GM04504 (cell line): ENCODE data around the gene KCNIP4.
"Not testable (repeated sequence)": the region's sequence is repeated elsewhere in the genome, so short reads cannot be mapped to it uniquely, and the experiment has no call there.

Experiments
- DNase-seq: peaks from one replicate; pipeline ENCODE4 v3.0.0-alpha.2; 2012; ENCODE audit warnings: low read depth

Gene KCNIP4

DNA sequence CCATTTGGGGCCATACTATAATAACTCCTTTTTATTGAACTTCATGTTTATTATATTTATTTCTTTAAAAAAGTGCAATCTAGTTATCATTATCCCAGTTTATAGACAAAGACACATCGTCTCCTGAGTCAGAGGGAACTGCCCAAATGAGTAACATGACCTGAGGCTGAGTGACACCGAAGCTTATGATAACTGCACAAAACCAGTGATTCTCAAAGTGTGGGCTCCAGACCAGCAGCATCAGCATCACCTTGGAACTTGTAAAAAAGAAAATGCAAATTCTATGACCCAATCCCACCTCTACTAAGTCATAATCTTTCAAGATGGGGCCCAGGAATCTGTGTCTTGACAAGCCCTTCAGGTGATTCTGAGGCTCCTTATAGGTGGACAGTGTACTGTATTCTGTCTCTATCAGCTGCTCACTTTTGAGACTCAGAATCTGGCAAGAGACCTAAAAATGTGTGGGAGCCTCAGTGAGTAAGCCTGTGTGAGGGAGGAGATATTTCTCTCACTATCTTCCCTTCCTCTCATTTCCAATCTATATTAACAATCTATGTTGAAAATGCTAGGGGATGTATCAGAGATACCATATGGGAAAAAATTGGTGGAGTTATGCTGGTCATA, 1101.3 kb downstream of the KCNIP4 start:
- no peak for DNase-seq

DNA sequence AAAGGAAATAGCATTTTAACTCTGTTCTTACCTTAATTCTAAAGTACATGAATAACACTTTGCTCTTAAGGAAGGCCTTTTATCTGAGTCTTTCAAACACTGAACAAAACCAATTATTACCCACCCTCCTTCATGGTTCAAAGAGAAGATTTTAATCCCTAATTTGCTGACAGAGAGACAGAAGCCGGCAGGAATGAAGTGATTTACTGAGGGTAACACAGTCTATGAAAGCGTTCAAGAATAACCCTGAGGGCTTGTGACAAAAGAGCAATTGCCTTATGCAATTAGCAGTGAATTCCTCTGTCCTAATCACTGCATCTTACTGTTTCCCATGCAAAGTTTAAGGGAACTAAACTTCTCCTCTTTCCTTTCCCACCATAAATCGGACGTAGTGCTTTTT, 1104.3 kb downstream of the KCNIP4 start:
- no peak for DNase-seq

DNA sequence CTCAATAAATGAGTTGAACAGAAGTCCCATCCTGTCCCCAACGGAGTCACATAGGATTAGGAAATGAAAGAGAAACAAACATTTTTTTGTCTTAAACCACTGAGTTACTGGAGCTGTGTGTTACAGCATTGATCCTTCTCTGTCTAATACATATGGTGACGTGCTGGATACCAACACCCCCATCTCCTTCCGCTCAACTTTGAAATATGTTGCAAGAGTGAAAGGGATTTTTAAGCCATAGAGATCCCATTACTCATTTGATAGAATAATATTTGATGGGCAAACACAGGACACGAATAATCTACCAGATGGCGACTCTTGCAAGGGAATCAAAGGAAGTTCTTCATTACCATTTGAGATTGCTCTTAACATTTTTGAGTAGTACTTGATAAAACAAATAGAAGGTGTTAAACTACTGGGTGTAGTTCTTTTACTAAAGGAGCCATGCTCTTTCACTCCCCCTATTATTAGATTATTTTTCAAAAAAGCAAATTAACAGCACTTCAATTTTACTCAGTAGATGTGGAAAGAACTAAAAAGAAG, 1107.9 kb downstream of the KCNIP4 start:
- DNase-seq: no peak

DNA sequence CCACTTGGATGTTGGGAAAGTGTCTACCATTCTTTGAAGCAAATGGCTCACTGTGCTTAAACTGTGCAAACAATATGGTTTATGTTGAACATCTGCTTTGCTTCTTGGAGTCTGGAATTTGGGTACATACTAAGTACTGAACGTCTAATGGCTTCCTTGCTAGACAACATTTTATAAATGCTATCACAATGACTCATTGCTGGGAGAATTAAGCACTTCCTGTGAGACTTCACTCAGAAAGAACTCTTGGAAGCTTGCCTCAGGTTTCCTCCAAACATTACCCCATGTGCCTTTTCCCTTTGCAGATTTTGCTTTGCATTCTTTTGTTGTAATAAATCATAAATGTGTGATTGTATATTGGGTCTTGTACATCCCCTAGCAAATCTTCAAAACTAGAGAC, 1108.6 kb downstream of the KCNIP4 start:
- peak; percentile 17 for DNase-seq

DNA sequence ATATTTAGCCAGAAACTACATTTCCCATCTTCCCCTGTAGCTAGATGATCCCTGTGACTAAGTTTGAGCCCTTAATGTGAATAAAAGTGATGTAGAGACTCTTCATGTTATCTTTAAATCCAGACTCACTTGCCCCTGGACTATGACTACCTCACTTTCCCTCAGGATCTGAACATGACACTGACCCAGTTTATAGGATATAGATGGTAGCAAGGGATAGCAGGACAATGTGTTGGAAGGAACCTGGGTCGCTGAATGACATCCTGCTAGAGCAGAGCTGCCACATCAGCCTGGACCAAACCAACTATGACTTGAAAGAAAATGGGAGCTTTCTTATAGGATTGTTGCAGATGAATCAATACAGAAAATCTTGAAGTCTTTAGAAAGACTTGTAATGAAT, 1110.1 kb downstream of the KCNIP4 start:
- DNase-seq: no peak

DNA sequence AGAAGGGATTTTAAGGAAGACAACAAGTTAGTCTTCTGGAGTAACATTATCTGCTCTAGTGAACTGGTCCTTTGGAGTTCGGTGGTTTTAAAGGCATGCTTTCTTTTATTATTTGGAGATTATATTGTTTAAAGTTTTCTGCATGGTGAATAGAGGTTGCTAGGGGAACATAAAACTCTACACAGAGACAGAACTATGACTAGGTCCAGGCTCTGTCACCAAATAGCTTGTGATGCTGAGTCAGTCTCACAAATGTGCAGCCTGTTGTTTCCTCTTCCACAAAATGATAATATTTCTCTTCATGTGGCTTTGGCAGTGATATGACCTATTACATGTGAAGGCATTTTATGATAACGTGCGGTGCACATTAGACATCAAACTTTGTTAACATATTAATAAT, 1115.7 kb downstream of the KCNIP4 start:
- DNase-seq: peak; percentile 17

DNA sequence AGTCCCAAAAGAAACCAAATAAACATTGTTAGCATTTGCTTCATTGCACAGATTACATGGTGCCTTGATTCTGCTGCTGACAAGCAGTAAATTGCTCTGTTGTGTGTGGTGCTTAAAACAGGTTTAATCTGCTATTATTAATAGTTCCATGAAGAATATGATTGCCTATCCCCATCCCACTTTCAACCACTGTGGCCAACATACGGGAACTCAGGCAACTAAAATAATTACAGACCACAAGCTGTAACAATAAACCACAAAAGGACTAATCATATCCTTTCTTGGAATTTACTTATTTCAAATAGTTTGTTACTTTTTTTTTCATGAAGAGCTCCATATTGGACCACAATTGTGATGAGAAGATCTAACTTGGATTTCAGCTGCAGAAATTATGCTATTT, 1116.8 kb downstream of the KCNIP4 start:
- no peak for DNase-seq

DNA sequence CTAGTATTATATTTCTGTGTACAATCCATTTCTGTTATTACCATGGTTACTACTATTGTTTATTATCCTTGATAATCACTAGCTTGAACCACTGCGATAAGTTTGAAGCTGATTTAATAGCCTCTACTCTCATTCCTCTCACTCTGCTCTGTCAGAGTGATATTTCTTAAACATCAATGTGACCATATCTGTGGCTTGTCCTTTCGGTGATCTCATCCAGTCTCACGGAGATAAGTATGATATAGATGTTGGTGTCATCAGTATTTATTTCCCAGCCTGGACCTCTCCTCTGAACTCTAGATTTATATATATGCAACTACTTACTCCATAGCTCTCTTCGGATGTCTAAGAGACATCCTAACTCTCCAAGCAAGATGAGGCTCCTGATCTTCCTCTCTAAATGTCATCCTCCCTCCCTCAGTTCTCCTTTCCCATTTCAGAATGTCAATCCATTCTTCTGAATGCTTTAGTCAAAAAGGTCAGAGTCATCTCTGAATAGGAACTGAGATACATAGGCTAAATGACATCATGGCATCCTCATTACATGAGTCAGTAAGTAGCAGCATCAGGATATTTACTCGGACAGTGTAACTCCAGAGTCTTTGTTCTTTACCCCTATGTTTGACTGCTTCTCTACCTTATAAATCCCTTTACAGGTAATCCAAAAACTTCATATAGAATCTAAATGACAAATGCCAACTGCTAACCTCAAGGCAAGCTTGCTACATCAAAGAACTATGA, 1118.8 kb downstream of the KCNIP4 start:
- DNase-seq: no peak

DNA sequence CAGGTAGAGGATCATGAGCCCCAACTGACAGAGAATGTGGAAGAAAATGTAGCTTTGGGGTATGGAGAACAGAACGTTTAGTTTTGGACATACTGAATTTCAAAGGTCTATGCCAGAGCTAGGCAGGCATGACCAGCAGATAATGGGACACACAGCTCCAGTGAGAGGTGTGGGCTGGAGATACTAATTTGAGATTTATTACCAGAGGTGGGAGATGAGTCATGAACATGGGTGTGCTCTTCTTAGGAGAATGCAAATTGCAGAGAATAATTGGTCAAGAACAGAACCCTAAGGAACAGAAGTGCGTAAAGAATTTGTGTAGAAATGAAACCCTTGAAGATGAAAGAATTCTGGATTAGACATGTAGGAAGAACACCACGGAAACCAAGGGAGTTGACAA, 1123.1 kb downstream of the KCNIP4 start:
- DNase-seq: no peak

DNA sequence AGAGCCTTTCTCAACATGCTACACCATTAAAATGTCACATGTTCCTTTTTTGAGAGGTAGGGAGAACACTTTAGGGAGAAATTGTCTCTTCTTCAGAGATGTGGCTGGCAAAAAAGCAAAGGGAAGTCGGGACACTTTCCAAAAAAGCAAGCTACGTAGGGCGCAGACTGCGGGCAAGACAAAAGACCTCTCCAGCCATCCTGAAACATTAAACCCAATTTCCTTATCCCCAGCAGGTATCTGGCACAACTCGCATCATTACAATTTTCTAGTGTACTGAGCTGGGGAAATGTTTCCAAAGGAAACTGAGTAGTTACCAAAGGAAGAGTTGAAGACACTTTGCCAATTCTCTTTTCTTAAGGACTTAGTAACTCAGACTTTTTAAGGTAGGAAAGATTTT, 1132.3 kb downstream of the KCNIP4 start:
- no peak for DNase-seq

DNA sequence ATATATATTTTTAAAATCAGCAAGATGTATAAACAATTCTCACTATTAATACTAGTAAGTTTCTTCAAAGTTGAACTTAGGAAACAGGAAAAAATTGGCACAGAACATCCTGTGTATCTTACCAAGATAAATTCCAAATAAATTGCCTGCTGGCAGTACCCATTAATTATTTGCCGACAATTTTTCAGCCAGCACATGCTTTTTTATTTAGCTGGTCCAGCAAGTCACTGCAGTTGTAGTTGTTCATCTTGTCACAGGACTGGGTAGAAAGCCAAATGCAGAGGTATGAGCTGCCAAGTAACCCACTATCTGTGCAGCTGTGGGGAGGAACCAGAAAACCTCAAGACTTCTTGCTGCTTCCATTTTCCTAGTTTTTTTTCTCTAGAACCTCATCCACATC, 1134.9 kb downstream of the KCNIP4 start:
- DNase-seq: no peak

DNA sequence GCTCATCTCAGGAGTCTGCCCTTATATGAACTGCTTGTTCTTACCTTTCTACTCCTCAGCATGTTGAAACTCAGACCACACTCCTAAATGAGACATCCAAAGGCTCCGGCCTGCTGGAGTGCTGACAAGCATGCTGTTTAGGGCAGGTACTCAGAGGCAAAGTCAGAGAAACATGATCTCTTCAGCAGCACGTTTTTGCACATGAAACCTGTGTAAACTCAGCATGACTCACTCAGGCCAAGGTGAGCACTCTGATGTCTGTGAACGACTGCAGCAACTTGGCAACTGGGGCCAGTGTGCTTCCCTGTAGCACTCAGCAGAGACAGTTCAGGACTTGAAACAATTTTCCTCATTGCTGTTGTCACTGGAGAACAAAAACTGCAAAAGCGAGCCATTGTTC, 1138.8 kb downstream of the KCNIP4 start:
- DNase-seq: no peak

DNA sequence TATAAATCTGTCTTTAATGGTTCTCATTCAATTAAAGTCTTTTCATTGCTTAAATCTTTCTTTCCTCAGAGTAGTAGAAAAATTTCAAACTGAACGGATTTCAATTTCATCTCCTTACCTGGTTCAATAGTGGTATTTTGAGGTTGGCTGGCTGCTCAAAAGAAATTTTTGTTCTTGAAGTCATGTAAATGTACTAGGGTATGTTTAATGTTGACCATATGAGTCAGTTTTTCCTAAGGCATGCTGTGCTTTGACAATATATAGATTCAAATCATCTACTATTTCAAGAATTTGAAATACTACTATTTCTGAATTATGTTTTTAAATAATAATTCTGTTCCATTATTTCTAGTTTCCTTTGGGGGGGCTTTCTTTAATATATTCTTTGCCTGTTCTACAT, 1142.9 kb downstream of the KCNIP4 start:
- no peak for DNase-seq

DNA sequence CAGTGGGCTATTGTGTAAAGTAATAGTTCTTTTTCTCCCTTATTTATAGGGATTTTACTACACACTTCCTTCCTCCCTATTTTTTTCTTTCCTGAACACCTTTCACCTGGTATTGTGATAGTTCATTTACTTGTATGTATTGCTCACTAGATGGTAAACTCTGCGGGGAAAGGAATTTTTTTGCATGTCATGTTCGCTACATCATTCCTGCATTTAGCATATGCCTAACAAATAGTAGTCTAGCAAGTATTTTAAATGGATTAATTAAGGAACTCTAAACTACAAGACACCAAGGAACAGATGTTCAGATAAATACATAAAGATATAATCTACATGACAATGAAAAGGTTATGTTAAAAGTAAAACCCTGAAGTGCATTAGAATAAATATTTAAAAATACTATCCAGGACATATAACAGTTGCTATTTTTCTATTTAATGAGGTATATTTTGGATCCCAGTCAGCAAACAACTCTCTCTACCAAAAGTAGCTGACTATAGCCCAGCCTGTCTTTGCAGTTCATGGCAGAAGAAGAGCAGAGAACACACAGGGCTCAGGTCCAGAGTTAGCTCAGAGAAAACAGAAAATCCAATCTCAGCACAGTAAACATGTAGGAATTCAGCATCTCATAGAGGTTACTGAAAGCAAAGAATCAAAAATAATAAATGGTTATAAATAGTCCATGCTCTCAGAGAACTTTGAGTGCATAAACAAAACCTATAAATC, 1160.5 kb downstream of the KCNIP4 start:
- DNase-seq: no peak

DNA sequence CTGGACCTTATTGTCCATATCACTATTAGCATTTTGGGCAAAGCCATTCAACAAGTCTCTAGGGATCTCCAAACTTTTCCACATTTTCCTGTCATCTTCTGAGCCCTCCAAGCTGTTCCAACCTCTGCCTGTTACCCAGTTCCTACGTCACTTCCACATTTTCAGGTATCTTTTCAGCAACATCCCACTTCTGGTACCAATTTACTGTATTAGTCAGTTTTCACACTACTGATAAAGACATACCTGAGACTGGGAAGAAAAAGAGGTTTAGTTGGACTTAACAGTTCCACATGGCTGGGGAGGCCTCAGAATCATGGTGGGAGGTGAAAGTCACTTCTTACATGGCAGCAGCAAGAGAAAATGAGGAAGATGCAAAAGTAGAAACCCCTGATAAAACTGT, 1165.4 kb downstream of the KCNIP4 start:
- not testable (repeated sequence) for DNase-seq

DNA sequence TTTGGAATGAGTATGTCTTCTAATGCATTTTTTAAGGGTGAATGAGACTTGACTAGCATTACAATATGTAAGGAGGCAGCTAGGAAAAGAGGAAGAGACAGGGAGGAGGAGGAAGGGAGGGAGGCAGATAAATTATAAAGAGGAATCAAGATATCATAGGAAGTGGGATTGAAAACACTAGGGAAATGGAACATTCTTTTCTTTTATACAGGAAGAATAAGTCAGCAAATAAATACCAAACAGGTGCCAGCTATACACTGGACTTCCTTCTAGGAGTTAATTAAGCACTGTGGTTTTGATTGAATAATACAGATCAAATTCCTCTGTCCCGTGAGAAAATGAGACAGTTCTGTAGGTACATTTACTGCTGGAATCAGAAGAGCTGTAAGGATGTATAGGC, 1169.7 kb downstream of the KCNIP4 start:
- no peak for DNase-seq

DNA sequence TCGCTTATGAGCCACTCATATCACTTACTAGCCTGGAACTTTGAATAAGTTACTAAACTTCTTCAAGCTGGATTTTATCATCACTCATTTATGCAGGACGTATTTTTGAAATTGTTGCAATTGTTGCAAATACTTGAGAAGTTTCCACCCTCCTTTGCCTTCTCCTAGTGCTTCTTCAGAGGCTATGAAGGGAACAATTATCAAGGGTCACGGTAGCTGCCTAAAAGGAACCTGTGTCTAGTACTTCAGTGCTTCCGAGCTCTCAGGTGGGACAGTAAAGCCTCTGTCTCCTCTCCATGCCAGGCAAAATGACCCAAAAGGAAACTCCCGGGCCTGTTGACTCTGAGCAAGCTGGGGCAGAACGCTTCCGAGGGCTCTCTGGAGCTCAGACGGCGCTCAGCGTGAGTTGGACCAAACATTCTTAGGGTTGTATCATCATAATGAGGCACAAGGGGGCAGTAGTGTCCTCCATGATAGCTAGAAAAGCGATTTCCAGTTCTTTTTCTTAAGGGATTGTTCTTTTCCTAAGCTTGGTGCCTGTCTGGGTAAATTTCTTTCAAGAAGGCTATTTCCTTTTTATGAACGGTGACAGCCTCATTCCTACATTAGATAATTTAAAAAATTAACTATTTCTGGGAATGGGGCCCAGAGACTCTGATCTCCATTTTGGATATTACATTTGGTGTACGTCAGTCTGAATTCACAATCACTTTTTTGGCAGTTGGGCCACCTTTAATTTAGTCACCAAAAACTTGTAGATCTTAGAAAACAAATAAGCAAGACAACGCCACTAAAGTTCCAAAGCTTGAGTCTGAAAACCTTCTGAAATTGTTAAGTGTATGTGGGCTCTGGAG, 1175.2 kb downstream of the KCNIP4 start:
- peak; percentile 24 for DNase-seq

DNA sequence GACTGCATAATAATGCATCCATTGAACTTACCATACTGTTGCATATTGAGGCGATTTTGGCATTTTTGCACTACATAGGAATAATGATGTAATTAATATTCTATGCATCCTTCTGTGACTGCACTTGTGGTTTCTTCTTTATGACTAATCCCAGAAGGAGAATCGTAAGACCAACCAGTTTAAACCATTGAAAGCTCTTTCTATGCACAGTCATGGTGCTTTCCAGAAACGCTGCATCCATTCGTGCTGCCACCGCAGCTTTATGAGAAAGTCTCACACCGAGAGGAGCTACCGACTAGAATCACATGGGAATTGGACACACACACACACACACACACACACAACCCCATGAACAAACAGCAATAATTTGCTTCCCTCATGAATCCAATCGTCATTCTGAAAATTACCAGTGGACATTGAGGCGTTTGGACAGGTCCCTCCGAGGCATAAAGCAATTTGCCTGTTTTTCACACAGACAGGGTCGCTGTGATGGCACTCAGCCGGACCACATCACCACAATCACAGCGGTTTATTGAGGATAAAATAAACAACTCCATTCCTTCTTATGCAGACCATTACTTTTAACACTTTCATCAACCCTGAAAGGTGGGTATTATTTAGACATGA, 1184.1 kb downstream of the KCNIP4 start:
- DNase-seq: no peak

DNA sequence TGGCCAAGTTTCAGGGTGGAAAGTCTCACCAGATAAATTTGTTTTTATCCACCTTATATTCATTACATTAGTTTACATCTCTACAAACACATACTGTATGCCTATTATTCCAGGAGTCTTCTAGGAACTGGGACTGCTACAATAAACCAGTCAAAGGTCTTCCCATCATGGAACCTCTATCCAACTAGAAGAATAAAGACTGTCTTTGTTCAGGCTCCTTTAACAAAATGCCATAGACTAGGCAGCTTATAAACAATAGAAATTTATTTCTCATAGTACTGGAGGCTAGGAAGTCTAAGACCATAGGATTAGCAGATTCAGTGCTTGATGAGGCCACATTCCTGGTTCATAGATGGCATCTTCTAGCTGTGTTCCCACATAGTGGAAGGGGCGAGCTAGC, 1186.7 kb downstream of the KCNIP4 start:
- DNase-seq: no peak

DNA sequence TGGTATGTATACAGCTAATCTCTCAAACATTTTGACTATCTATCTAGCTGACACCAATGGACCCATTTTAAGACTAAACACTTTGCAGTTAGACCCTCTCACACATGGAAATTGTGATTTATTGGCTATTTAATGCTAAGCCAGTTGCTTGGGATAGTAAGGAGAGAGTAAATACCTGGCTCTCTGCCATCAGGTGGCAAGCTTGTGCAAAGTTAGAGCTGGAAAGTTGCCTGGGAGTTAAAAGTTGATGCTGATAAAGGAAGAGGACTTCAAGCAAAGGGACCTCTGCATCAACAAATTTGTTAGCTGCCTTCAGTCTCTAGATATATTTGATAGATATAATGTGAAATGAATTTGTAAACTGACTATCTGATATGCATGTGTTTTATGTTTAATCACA, 1187.2 kb downstream of the KCNIP4 start:
- DNase-seq: no peak

DNA sequence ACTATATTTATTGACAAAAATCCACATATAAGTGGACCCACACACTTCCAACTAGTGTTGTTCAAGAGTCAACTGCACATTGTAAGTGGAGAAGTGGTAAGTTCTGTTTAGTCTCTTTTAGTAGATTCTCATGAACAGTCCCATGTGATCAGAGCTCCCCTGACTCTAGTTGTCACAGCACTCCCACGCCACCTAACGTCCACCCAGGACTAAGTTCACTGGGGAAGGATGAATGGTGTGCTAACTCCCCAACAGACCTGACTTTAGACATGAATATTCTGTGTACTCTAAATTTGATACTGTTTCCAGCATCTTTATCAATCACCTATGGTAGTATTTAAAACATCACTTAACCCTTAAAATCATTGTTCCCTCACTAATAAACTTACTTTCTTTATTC, 1188.5 kb downstream of the KCNIP4 start:
- peak; percentile 1 for DNase-seq

DNA sequence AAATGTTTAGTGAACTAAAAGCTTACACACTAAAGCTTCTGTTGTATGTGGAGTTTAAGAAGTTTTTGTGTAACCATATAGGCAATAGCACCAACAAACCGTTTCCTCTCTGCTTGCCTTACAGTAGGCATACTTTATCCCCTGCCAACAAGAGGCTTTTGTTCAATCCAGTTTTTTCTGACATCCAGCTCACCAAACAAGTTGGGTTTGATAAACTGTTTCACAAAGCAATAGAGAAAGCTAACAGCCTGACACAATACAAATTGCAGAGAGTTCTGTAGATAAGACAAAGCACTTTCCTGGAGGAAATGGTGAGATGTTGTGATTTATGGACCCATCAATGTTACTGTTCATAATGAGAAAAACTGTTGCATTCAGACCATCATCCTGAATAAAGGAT, 1194.5 kb downstream of the KCNIP4 start:
- DNase-seq: no peak
